HG03521 (cell line): ENCODE data around the gene STX18.

ENCODE experiments used
- ATAC-seq: cut with Tn5 transposase; IDR thresholded peaks from one replicate; pipeline ENCODE4 v1.9.1; 2021; ENCODE audit warnings: mild to moderate bottlenecking, moderate library complexity; ENCODE audit not compliant: unreplicated experiment

STX18 gene

GRCh38 chr4:4408132-4408523 lies 133.7 kb downstream of the STX18 start:
- no peak for ATAC-seq

- ATAC-seq = no peak
These were observed 134.3 kb downstream of the STX18 start for GRCh38 chr4:4407299-4408131.

GRCh38 chr4:4406455-4407298 lies 135.2 kb downstream of the STX18 start:
- ATAC-seq = no peak

GRCh38 chr4:4405358-4405962 lies 136.4 kb downstream of the STX18 start:
- no peak for ATAC-seq

GRCh38 chr4:4402966-4403365 lies 138.9 kb downstream of the STX18 start:
- no peak for ATAC-seq

GRCh38 chr4:4401036-4401435 lies 140.8 kb downstream of the STX18 start:
- ATAC-seq = no peak

GRCh38 chr4:4398430-4398829 lies 143.4 kb downstream of the STX18 start:
- no peak for ATAC-seq

- ATAC-seq = no peak
These were observed 144.4 kb downstream of the STX18 start for GRCh38 chr4:4397441-4397819.

- ATAC-seq = no peak
These were observed 145.0 kb downstream of the STX18 start for GRCh38 chr4:4396628-4397440.

GRCh38 chr4:4395849-4396627 lies 145.8 kb downstream of the STX18 start:
- peak; percentile 82 for ATAC-seq

GRCh38 chr4:4395371-4395770 lies 146.5 kb downstream of the STX18 start:
- no peak for ATAC-seq

GRCh38 chr4:4394644-4395043 lies 147.2 kb downstream of the STX18 start:
- ATAC-seq = no peak

- no peak for ATAC-seq
These were observed 149.2 kb downstream of the STX18 start for GRCh38 chr4:4392501-4393183.

- ATAC-seq = no peak
These were observed 150.0 kb downstream of the STX18 start for GRCh38 chr4:4391866-4392265.

- ATAC-seq = no peak
These were observed 151.2 kb downstream of the STX18 start for GRCh38 chr4:4390515-4391240.

- no peak for ATAC-seq
These were observed 151.8 kb downstream of the STX18 start for GRCh38 chr4:4390046-4390445.

- ATAC-seq = no peak
These were observed 152.8 kb downstream of the STX18 start for GRCh38 chr4:4388836-4389575.

GRCh38 chr4:4388311-4388790 lies 153.5 kb downstream of the STX18 start:
- ATAC-seq = no peak
